HUES48 (cell line): ENCODE measurements around the gene TMEM30B.

Experiments
- H3K27ac ChIP-seq: one replicate; pipeline ENCODE4 v1.7.0; 2013; ENCODE audit warnings: low read depth, low read length, inconsistent platforms
- H3K27me3 ChIP-seq: 2 replicates; pipeline ENCODE4 v1.6.1; 2013; ENCODE audit warnings: mild to moderate bottlenecking, low read length; ENCODE audit not compliant: control insufficient read depth, insufficient read depth
- H3K36me3 ChIP-seq: 2 replicates; pipeline ENCODE4 v1.6.1; 2013; ENCODE audit warnings: low read length; ENCODE audit not compliant: control insufficient read depth, insufficient read depth
- H3K4me1 ChIP-seq: 2 replicates; pipeline ENCODE4 v1.6.1; 2013; ENCODE audit warnings: mild to moderate bottlenecking, low read length; ENCODE audit not compliant: control insufficient read depth, insufficient read depth
- H3K4me3 ChIP-seq: 2 replicates; pipeline ENCODE4 v1.5.1; 2013; ENCODE audit warnings: mild to moderate bottlenecking, low read depth, low read length
- H3K9ac ChIP-seq: 2 replicates; pipeline ENCODE4 v1.6.1; 2013; ENCODE audit warnings: mild to moderate bottlenecking, low read depth, low read length, moderate library complexity
- H3K9me3 ChIP-seq: 2 replicates; pipeline ENCODE4 v1.6.1; 2013; ENCODE audit warnings: low read length; ENCODE audit not compliant: control insufficient read depth, insufficient read depth

TMEM30B gene

GRCh38 chr14:61234215-61234916, 46.8 kb downstream of the TMEM30B start:
- H3K4me3 ChIP-seq: no peak overlapping the region

GRCh38 chr14:61233436-61233956, 47.6 kb downstream of the TMEM30B start:
- H3K4me3 ChIP-seq: no peak overlapping the region
- peaks cover 23% of the 10 kb centered on the region for H3K4me1 ChIP-seq
- H3K36me3 ChIP-seq: no peaks in the 10 kb centered on the region
- no peak overlapping the region for H3K27ac ChIP-seq
- H3K27me3 ChIP-seq: no peaks in the 10 kb centered on the region
- no peaks in the 10 kb centered on the region for H3K9me3 ChIP-seq
- no peak overlapping the region for H3K9ac ChIP-seq

More at GRCh38 chr14:61234215-61234916, 46.8 kb downstream of the TMEM30B start:
- Histone ChIP-seq H3K27ac (no peak overlapping the region), H3K36me3 (no peaks in the 10 kb centered on the region), H3K4me1 (peaks cover 30% of the 10 kb centered on the region), H3K9ac (no peak overlapping the region), H3K27me3 (no peaks in the 10 kb centered on the region), H3K9me3 (no peaks in the 10 kb centered on the region)

DNA sequence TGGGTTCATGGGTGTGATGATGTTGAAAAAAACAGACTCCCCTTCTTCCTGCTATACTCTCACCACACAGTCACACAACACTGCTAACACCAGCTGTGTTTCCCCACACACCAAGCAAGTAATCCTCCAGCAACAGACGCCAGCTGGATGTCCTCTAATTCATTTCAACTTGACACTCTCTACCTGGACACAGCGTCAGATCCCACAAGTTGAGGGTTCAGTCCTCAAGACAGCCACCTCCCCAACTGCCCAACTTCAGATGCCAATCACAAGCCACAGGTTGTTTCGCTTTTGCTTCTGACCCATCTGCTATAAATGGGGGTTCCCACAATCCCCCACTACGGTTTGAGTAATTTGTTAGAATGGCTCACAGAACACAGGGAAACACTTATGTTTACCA, 49.3 kb downstream of the TMEM30B start:
- Histone ChIP-seq H3K4me3 (no peak overlapping the region), H3K36me3 (no peaks in the 10 kb centered on the region), H3K27me3 (no peaks in the 10 kb centered on the region), H3K9me3 (no peaks in the 10 kb centered on the region), H3K27ac (no peak overlapping the region), H3K9ac (no peak overlapping the region), H3K4me1 (peaks cover 6% of the 10 kb centered on the region)

GRCh38 chr14:61229981-61230380, 51.2 kb downstream of the TMEM30B start:
- Histone ChIP-seq H3K4me1 (peaks cover 5% of the 10 kb centered on the region), H3K36me3 (no peaks in the 10 kb centered on the region), H3K27ac (no peak overlapping the region), H3K9ac (no peak overlapping the region), H3K9me3 (no peaks in the 10 kb centered on the region), H3K4me3 (no peak overlapping the region), H3K27me3 (no peaks in the 10 kb centered on the region)

DNA sequence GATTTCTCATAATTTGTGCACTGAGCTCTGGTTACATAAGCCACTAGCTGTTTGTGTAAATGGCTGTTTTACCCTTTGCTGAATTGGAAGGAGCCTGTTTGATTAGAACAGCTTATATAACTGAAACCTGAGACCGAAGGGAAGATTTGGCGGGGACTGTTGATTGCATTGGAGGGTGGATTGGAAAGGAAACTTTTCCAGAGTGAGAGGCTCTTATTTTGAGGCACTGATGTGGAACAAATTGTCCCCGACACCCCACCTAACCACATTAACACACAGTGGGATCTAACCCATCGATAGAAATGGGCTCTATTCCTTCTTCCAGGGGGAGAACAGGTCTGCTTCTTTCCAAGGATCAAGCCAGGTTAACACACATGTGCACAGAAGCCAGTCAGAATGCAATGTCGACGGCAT, 51.7 kb downstream of the TMEM30B start:
- H3K4me1 ChIP-seq: peaks cover 5% of the 10 kb centered on the region
- no peak overlapping the region for H3K4me3 ChIP-seq
- no peaks in the 10 kb centered on the region for H3K9me3 ChIP-seq
- H3K27ac ChIP-seq: no peak overlapping the region
- no peaks in the 10 kb centered on the region for H3K36me3 ChIP-seq
- no peak overlapping the region for H3K9ac ChIP-seq
- H3K27me3 ChIP-seq: no peaks in the 10 kb centered on the region

- H3K9me3 ChIP-seq: no peaks in the 10 kb centered on the region
- H3K36me3 ChIP-seq: no peaks in the 10 kb centered on the region
- H3K4me1 ChIP-seq: peaks cover 5% of the 10 kb centered on the region
- no peak overlapping the region for H3K27ac ChIP-seq
- H3K4me3 ChIP-seq: no peak overlapping the region
- no peak overlapping the region for H3K9ac ChIP-seq
- H3K27me3 ChIP-seq: no peaks in the 10 kb centered on the region
Observed at GRCh38 chr14:61227884-61228591, 53.1 kb downstream of the TMEM30B start.
